Measurements from ENCODE around the gene NLGN1.
A peak's percentile ranks its signal among the peaks of the same experiment; 100 is the strongest.
"Not testable (repeated sequence)": the region's sequence is repeated elsewhere in the genome, so short reads cannot be mapped to it uniquely, and the experiment has no call there.

The NLGN1 gene

DNA sequence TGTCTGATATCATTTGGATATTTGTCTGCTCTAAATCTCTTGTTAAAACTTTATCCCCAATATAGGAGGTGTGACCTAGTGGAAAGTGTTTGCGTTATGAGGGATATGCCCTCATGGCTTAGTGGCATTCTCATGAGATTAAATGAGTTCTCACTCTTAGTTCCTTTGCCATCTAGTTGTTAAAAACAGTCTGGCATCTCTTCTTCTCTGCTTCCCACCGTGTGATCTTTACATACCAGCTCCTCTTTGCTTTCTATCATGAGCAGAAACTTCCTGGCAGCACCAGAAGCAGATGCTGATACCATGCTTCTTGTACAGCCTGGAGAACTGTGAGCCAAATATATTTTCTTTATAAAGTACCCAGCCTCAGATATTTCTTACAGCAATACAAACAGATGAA is 33.0 kb downstream of the NLGN1 start:
- DNase-seq, result no peak

DNA sequence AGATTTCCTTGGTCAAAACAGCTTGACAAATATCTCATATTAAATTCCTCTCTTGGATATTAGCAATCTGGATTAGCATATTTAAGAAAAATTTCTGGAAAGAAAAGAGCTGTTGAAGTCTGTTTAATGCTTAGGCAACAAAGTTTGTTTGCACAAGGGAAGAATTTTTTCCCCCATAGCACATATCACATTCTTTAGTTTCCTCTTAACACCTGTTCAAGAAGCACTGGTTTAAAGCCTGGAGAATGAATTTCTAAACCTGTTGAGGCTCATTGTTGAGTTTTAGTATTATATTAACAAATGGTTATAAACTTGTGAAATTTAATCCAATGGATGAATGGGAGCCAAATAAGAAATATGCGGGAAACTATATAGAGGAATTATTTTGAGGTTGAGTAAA is 41.5 kb downstream of the NLGN1 start:
- no peak for DNase-seq

DNA sequence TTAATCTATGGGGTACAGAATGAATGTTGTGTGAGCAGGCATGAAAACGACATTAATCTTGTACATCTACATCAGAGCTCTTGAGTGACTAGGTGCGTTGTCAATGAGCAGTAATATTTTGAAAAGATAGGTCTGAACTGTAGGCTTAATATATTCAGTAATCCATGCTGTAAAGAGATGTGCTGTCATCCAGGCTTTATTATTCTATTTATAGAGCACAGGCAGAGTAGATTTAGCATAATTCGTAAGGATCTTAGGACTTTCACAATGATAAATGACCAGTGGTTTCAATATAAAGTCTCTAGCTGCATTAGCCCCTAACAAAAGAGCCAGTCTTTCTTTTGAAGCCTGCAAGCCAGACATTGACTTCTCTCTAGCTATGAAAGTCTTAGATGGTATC is 43.0 kb downstream of the NLGN1 start:
- DNase-seq, result no peak

DNA sequence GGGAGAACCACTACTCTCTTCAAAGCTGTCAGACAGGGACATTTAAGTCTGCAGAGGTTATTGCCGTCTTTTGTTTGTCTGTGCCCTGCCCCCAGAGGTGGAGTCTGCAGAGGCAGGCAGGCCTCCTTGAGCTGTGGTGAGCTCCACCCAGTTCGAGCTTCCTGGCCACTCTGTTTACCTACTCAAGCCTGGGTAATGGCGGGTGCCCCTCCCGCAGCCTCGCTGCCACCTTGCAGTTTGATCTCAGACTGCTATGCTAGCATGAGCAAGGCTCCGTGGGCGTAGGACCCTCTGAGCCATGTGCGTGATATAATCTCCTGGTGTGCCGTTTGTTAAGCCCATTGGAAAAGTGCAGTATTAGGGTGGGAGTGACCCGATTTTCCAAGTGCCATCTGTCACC is 54.0 kb downstream of the NLGN1 start:
- not testable (repeated sequence) for DNase-seq

DNA sequence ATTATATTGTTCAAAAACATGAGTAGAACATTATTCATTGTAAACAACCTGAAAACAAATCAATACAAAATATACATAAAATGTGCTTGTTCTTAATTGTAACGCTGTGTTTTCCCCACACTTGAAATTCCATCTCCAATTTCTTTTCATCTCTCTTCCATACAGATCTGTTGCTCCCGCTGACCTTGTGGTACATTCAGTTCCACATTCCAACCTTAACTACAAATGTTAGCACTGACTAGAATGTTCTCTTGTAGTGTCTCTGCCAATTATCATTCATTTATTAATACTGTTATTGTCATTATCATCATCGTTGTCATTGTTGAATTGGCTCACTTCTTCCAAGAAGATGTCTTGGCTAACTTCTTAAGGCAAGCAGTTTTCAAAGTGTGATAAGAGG is 65.7 kb downstream of the NLGN1 start:
- no peak for DNase-seq

GRCh38 chr3:173465112-173465511 is 67.6 kb downstream of the NLGN1 start:
- no peak for DNase-seq

DNA sequence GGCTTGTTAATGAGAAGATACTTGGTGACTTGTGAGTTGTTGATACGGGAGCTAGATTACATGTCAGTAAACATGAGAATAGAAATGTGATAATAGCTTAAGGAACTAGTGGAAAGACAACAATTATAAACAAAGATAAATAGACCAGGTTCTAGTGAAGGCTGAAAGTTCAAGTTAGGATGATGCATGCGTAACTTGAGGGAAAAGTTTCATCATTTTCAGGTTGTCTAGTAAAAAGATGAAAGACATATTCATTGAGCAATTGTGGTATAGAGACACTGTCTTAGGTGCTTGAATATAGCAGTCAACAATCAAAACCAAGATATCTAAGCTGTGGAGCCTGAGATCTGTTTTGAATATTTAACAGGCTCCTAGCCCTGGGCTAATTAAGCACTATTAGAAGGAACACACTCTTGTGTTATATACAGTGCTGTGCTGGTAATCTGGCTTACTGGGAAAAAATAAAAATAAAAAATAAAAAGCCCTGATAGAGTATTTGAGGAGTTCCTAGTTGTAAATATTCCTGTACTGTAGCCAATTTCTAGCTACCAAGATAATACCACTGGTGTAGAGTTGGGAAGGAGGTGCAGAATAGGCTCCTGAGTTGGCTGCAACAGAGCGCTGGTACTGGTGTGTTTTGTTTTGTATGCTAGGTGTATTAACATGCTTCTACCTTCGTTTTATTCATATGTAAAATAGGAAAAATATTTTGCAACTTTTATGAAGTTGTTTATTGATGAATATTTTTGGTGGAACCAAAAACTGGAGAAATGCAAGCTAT is 68.5 kb downstream of the NLGN1 start:
- DNase-seq, result peak in 1 of 2 experiments; percentile 13

DNA sequence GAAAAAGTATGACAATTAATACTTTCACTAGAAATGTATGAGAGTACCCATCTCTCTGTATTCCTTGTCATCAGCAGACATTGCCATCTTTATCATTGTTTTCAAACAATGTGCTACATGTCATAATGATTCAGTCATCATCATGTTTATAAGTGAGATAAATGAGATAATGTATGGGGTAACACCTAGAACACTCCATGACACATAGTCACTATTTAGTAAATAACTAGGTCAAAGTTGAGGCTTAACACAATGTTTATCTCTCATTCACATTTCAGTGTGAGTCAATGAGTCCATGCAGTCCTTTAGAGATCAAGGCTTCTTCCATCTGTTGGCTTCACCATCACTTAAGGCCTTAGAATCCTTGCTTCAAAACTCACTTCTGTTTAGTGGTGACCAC is 70.0 kb downstream of the NLGN1 start:
- DNase-seq, result no peak

GRCh38 chr3:173473237-173473636 is 75.7 kb downstream of the NLGN1 start:
- no peak for DNase-seq

- DNase-seq, result no peak
Measured at GRCh38 chr3:173479301-173479700, 81.8 kb downstream of the NLGN1 start.

- no peak for DNase-seq
Measured at GRCh38 chr3:173501931-173502489, 104.5 kb downstream of the NLGN1 start.

- DNase-seq, result no peak
Measured at GRCh38 chr3:173502983-173503568, 105.5 kb downstream of the NLGN1 start.

DNA sequence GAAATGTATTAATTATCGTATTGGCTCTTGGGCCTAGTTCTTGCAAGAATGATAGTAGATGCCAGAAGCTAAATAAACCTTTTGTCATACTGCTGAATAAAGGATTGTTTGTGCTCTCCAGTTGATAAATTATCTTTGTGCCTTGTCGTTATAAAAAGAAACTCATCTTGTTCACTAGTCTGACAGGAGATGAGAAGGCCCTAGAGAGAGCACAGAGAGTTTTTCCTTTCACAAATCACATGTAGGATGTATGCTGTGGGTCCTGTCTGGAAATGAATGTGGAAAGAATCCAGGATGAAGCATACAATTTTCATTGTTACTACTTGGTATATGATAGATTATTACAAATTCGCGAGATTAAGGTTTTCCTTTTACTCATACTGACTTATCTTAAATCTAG is 113.0 kb downstream of the NLGN1 start:
- no peak for DNase-seq

- no peak for DNase-seq
Measured at GRCh38 chr3:173513123-173513522, 115.6 kb downstream of the NLGN1 start.

- peak; percentile 45 to 75 for DNase-seq
Measured at GRCh38 chr3:173529062-173529711, 131.6 kb downstream of the NLGN1 start.

DNA sequence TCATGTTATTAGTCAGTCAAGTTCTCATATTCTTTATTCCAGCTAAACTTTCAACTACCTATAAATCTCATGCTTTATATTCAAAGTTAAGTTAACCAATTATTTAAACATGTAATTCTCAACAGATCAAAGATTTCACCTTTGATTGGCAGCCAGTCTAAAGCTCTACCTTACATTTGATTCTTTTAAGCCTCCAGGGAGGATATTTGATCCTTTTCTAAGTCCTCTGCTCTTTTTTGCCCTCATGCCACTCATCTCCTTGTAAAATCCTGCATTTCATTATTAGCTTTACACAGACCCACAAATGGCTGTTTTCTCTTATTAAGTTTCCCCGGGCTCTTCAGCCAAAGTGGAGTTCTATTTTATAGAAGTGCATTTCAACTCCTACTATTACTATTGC is 134.1 kb downstream of the NLGN1 start:
- DNase-seq, result no peak

DNA sequence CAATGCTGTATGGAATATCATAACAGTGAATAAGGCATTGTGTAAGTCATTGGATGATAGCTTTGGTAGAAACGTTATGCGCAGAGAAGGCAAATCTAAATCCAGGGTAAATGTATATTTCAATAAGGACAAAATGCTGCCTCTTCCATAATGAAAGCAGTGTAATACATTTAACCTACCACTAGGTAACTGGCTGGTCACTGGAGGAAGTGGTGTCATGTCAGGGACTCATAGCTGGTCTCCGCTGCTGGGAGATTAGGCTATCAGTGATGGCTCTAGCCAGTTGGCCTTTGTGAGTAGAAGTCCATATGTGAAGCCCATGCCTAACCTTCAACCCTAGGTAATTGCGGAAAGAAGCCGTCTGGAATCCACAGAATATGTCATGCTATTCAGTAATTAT is 140.9 kb downstream of the NLGN1 start:
- no peak for DNase-seq

DNA sequence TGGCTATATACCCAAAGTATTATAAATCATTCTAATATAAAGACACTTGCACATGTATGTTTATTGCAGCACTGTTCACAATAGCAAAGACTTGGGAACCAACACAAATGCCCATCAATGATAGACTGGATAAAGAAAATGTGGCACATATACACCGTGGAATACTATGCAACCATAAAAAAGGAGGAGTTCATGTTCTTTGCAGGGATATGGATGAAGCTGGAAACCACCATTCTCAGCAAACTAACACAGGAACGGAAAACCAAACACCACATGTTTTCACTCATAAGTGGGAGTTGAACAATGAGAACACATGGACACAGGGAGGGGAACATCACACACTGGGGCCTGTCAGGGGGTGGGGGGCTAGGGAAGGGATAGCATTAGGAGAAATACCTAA is 148.0 kb downstream of the NLGN1 start:
- DNase-seq, result not testable (repeated sequence)

DNA sequence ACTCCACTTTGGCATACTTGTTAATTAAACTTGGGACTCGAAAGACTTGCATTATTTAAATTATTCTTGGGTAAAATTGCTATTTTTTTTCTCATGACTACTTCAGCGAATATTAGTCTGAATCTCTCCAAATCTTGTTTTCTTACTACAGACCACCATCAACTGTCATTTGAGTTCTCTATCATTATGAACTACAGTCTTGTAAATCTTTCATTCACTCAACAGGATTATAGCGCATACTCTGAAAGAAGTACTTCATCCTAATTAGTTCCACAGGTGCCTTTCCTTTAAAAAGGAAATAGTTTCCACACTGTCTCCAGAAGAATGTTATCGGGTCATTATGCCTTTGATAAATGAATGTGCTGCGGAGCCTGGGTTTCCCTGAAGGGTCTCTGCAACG is 149.5 kb downstream of the NLGN1 start:
- DNase-seq, result no peak

- no peak for DNase-seq
Measured at GRCh38 chr3:173548261-173548660, 150.7 kb downstream of the NLGN1 start.

DNA sequence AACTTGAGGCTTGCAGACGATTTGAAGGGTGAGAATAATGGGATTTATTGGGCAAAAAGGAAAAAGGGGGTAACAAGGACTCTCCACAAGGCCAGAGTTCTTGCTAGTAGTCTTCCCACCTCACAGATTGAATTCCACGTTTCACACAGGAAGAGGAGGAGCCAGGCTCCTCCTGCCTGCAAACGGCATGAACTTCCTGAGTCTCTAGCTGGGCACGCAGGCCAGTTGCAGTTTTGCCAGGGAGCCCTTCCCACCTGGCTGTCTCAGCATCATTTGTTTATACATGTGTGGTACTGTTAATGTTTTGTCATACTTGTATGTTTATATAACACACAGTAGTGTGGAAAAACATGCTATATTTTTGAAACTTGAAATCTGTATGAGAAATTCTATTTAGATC is 155.0 kb downstream of the NLGN1 start:
- no peak for DNase-seq

DNA sequence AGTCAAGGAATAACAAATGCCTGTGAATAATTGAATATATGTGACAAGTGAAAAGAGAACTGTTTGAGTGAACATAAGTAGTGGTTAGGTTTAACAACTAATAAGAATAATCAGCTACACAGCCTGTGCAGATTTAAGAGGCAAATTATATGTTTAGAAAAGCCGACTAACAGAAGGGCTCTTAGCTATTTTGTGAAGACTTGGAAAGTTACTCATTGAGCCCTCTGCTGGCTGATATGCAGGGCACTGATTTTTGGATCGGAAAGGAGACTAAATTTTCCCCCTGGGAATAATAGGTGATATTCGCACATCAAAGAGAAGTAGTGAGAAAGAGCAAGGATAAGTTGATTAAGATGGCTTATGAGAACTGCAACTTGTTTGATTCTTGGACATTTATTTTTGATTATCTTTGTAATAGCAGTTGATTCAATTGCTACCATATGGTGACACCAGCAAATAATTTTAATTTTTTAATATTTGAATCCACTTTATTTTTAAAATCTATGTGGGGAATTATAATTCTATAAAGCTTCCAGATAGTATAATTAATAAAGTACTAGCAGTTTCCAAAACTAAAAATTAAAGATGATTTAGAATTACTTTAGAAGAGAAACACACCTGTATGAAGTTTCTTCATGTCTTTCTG is 156.2 kb downstream of the NLGN1 start:
- DNase-seq, result peak; percentile 4 to 46

GRCh38 chr3:173556546-173556945 is 159.0 kb downstream of the NLGN1 start:
- DNase-seq, result no peak

Data from NCI-H526 (cell line).